WTC11 (cell line): Measurements from ENCODE around the gene HHAT. TPM values are rescaled to one million over a fixed set of nuclear protein-coding genes. Genes with fewer than 3 reads are reported as not detected.

ENCODE experiments used
- ATAC-seq: fragments of 200-7000 bp; cut with Tn5 transposase; 2 replicates; pipeline ENCODE4 v1.10.0; 2021; ENCODE audit warnings: mild to moderate bottlenecking, moderate library complexity
- CTCF ChIA-PET: fragments of 300-600 bp; sonication (Branson Sonifier 250); formaldehyde crosslinking; loops from one replicate; lab custom pipeline; 2021; ENCODE audit warnings: antibody characterized with exemption; lab: Charles Lee
- POLR2A ChIA-PET: fragments of 350-600 bp; sonication (Branson Sonifier 250); formaldehyde crosslinking; loops from one replicate; lab custom pipeline; 2021; ENCODE audit warnings: antibody characterized with exemption; lab: Charles Lee
- DNase-seq: peaks from one replicate; pipeline ENCODE4 v3.0.0; 2021; ENCODE audit warnings: low spot score
- H3K27ac Mint-ChIP-seq: 2 replicates; pipeline ENCODE4 v1.8.0; 2021; ENCODE audit warnings: mixed read lengths
- H3K27me3 Mint-ChIP-seq: 2 replicates; pipeline ENCODE4 v1.8.0; 2021; ENCODE audit warnings: low read depth, mild to moderate bottlenecking, moderate library complexity, mixed read lengths
- H3K36me3 Mint-ChIP-seq: 2 replicates; pipeline ENCODE4 v1.8.0; 2021; ENCODE audit warnings: mixed read lengths
- H3K4me1 Mint-ChIP-seq: 2 replicates; pipeline ENCODE4 v1.8.0; 2022; ENCODE audit warnings: mixed read lengths
- H3K4me3 Mint-ChIP-seq: 2 replicates; pipeline ENCODE4 v1.8.0; 2021; ENCODE audit warnings: mild to moderate bottlenecking, moderate library complexity, mixed read lengths
- H3K9me3 Mint-ChIP-seq: 2 replicates; pipeline ENCODE4 v1.8.0; 2021; ENCODE audit warnings: mixed read lengths
- ATF1 ChIP-seq: sonication (generic); formaldehyde crosslinking; IDR thresholded peaks from 2 replicates; pipeline ENCODE4 v1.8.1; 2023; ENCODE audit warnings: mild to moderate bottlenecking, moderate library complexity, missing genetic modification reagents
- CDX4 ChIP-seq: fragments of 250-450 bp; sonication (Bioruptor Pico); IDR thresholded peaks from 2 replicates; pipeline ENCODE4 v1.9.0; 2021; ENCODE audit warnings: moderate library complexity, mild to moderate bottlenecking, inconsistent platforms, borderline replicate concordance
- CREB1 ChIP-seq: sonication (generic); formaldehyde crosslinking; IDR thresholded peaks from 2 replicates; pipeline ENCODE4 v1.8.0; 2023; ENCODE audit warnings: mild to moderate bottlenecking, missing genetic modification reagents
- EMX1 ChIP-seq: fragments of 250-450 bp; sonication (Bioruptor Pico); IDR thresholded peaks from 2 replicates; pipeline ENCODE4 v1.8.0; 2021; ENCODE audit warnings: mild to moderate bottlenecking
- ESRRA ChIP-seq: sonication (generic); formaldehyde crosslinking; IDR thresholded peaks from 2 replicates; pipeline ENCODE4 v1.8.1; 2022; ENCODE audit warnings: mild to moderate bottlenecking, missing genetic modification reagents, borderline replicate concordance
- FOXP1 ChIP-seq: sonication (generic); formaldehyde crosslinking; IDR thresholded peaks from 2 replicates; pipeline ENCODE4 v1.8.0; 2022; ENCODE audit warnings: missing genetic modification reagents, mild to moderate bottlenecking, moderate library complexity, borderline replicate concordance
- GTF2I ChIP-seq: fragments of 250-450 bp; sonication (Bioruptor Pico); conservative IDR thresholded peaks from 2 replicates; pipeline ENCODE4 v1.4.0; 2021; ENCODE audit warnings: mild to moderate bottlenecking
- HMGA2 ChIP-seq: fragments of 250-450 bp; sonication (Bioruptor Pico); IDR thresholded peaks from 2 replicates; pipeline ENCODE4 v1.4.0; 2021; ENCODE audit warnings: mild to moderate bottlenecking, moderate library complexity
- IRF1 ChIP-seq: sonication (generic); formaldehyde crosslinking; IDR thresholded peaks from 2 replicates; pipeline ENCODE4 v1.8.0; 2023; ENCODE audit warnings: missing genetic modification reagents
- NR3C1 ChIP-seq: sonication (generic); formaldehyde crosslinking; conservative IDR thresholded peaks from 2 replicates; pipeline ENCODE4 v1.8.1; 2023; ENCODE audit warnings: low read depth, mild to moderate bottlenecking, missing genetic modification reagents
- PRDM15 ChIP-seq: sonication (generic); formaldehyde crosslinking; IDR thresholded peaks from 2 replicates; pipeline ENCODE4 v1.8.0; 2022; ENCODE audit warnings: missing genetic modification reagents
- PREB ChIP-seq: sonication (generic); formaldehyde crosslinking; IDR thresholded peaks from 2 replicates; pipeline ENCODE4 v1.8.1; 2022; ENCODE audit warnings: mild to moderate bottlenecking, missing genetic modification reagents, moderate library complexity, borderline replicate concordance
- SMAD4 ChIP-seq: sonication (generic); formaldehyde crosslinking; IDR thresholded peaks from 2 replicates; pipeline ENCODE4 v1.8.0; 2022; ENCODE audit warnings: mild to moderate bottlenecking, missing genetic modification reagents
- SOX15 ChIP-seq: fragments of 250-450 bp; sonication (Bioruptor Pico); IDR thresholded peaks from 2 replicates; pipeline ENCODE4 v1.9.0; 2021; ENCODE audit warnings: mild to moderate bottlenecking
- ZBTB21 ChIP-seq: sonication (generic); formaldehyde crosslinking; IDR thresholded peaks from 2 replicates; pipeline ENCODE4 v1.8.1; 2023; ENCODE audit warnings: mild to moderate bottlenecking, missing genetic modification reagents, borderline replicate concordance
- ZNF138 ChIP-seq: sonication (generic); formaldehyde crosslinking; conservative IDR thresholded peaks from 2 replicates; pipeline ENCODE4 v1.8.1; 2022; ENCODE audit warnings: mild to moderate bottlenecking, moderate library complexity, missing genetic modification reagents
- ZNF219 ChIP-seq: sonication (generic); formaldehyde crosslinking; IDR thresholded peaks from 2 replicates; pipeline ENCODE4 v1.8.0; 2023; ENCODE audit warnings: missing genetic modification reagents, mild to moderate bottlenecking, borderline replicate concordance
- ZNF281 ChIP-seq: sonication (generic); formaldehyde crosslinking; IDR thresholded peaks from 2 replicates; pipeline ENCODE4 v1.8.0; 2023; ENCODE audit warnings: mild to moderate bottlenecking, missing genetic modification reagents
- ZSCAN18 ChIP-seq: fragments of 250-450 bp; sonication (Bioruptor Pico); IDR thresholded peaks from 2 replicates; pipeline ENCODE4 v2.1.2; 2022; ENCODE audit warnings: mild to moderate bottlenecking, moderate library complexity
- total RNA-seq: library from RNA; stranded (reverse); gene quantifications from 3 replicates; pipeline ENCODE4 v1.2.3, GENCODE V29; 2021

Gene HHAT
- total RNA-seq, 1 experiment from 2014 or later: 0.39 TPM

- TF ChIP-seq FOXP1 (no peak), PRDM15 (CRISPR knock-in tag) (no peak)
- ChIA-PET CTCF (no interaction called here), POLR2A (interaction anchor here (0.5 kb wide), 1 partner anchor 562 kb away, joined by 3 read pairs; no protein-coding TSS in a partner anchor)
- H3K4me1 Mint-ChIP-seq: no peaks in the 10 kb centered on the region; the same call in 1 of the 2 replicates
- H3K27ac Mint-ChIP-seq: no peak overlapping the region
- DNase-seq: no peak
- no peak overlapping the region for H3K4me3 Mint-ChIP-seq
- H3K27me3 Mint-ChIP-seq: no peaks in the 10 kb centered on the region
- H3K36me3 Mint-ChIP-seq: no peaks in the 10 kb centered on the region
- H3K9me3 Mint-ChIP-seq: no peaks in the 10 kb centered on the region
- no peak for ATAC-seq
Observed at GRCh38 chr1:210558302-210558701, 229.6 kb downstream of the HHAT start.

- TF ChIP-seq IRF1 (CRISPR knock-in tag): no peak
- no peak for TF ChIP-seq EMX1 (CRISPR knock-in tag)
- TF ChIP-seq ZNF281 (CRISPR knock-in tag): no peak
- TF ChIP-seq ATF1: no peak
- TF ChIP-seq ESRRA (CRISPR knock-in tag): no peak
- TF ChIP-seq CREB1: no peak
- no peak for TF ChIP-seq ZSCAN18
- TF ChIP-seq ZNF138 (CRISPR knock-in tag): no peak
- TF ChIP-seq HMGA2 (CRISPR knock-in tag): no peak
- no peak for TF ChIP-seq NR3C1 (CRISPR knock-in tag)
- no peak for TF ChIP-seq SMAD4 (CRISPR knock-in tag)
- no peak for TF ChIP-seq ZBTB21 (CRISPR knock-in tag)
- no peak for TF ChIP-seq ZNF219 (CRISPR knock-in tag)
- TF ChIP-seq GTF2I (CRISPR knock-in tag): no peak
- TF ChIP-seq CDX4 (CRISPR knock-in tag): no peak
- TF ChIP-seq SOX15 (CRISPR knock-in tag): no peak
- TF ChIP-seq PREB: no peak
- DNase-seq (no peak), ATAC-seq (no peak)
- Mint-ChIP-seq H3K27me3 (no peaks in the 10 kb centered on the region; the same call in 1 of the 2 replicates), H3K9me3 (no peaks in the 10 kb centered on the region), H3K36me3 (no peaks in the 10 kb centered on the region), H3K27ac (no peak overlapping the region), H3K4me3 (no peak overlapping the region), H3K4me1 (no peaks in the 10 kb centered on the region)
- POLR2A ChIA-PET: no interaction called here
- CTCF ChIA-PET: interaction anchor here (0.5 to 1.9 kb wide), 2 partner anchors 116 to 569 kb away, joined by 3 to 6 read pairs; partner anchors contain the start of gene KCNH1
Observed at GRCh38 chr1:210565306-210565705, 236.6 kb downstream of the HHAT start.
